Glomerular visceral epithelial cell (primary cell): Measurements from ENCODE around the gene HS6ST3.
"Not testable (repeated sequence)": the region's sequence is repeated elsewhere in the genome, so short reads cannot be mapped to it uniquely, and the experiment has no call there.

Experiments
- DNase-seq: peaks from one replicate; pipeline ENCODE4 v3.0.0-alpha.2; 2016; ENCODE audit errors: extremely low spot score

The HS6ST3 gene

GRCh38 chr13:96428911-96429310 is 339.0 kb downstream of the HS6ST3 start:
- DNase-seq, result no peak

GRCh38 chr13:96431044-96431581 is 341.2 kb downstream of the HS6ST3 start:
- DNase-seq, result no peak

- DNase-seq, result no peak
These were observed 354.8 kb downstream of the HS6ST3 start for GRCh38 chr13:96444676-96445075.

- no peak for DNase-seq
These were observed 360.0 kb downstream of the HS6ST3 start for GRCh38 chr13:96449920-96450319.

GRCh38 chr13:96450326-96451020 is 360.6 kb downstream of the HS6ST3 start:
- no peak for DNase-seq

- DNase-seq, result no peak
These were observed 364.6 kb downstream of the HS6ST3 start for GRCh38 chr13:96454466-96454865.

GRCh38 chr13:96460609-96461008 is 370.7 kb downstream of the HS6ST3 start:
- DNase-seq, result no peak

GRCh38 chr13:96473526-96474180 is 383.7 kb downstream of the HS6ST3 start:
- no peak for DNase-seq

GRCh38 chr13:96474181-96474557 is 384.3 kb downstream of the HS6ST3 start:
- no peak for DNase-seq

- DNase-seq, result no peak
These were observed 385.2 kb downstream of the HS6ST3 start for GRCh38 chr13:96475103-96475502.

GRCh38 chr13:96481482-96481881 is 391.6 kb downstream of the HS6ST3 start:
- DNase-seq, result no peak

- no peak for DNase-seq
These were observed 400.6 kb downstream of the HS6ST3 start for GRCh38 chr13:96490496-96490989.

GRCh38 chr13:96491103-96491502 is 401.2 kb downstream of the HS6ST3 start:
- DNase-seq, result no peak

GRCh38 chr13:96492766-96493165 is 402.9 kb downstream of the HS6ST3 start:
- no peak for DNase-seq

- no peak for DNase-seq
These were observed 409.7 kb downstream of the HS6ST3 start for GRCh38 chr13:96499656-96500055.

GRCh38 chr13:96500953-96501352 is 411.0 kb downstream of the HS6ST3 start:
- DNase-seq, result no peak

GRCh38 chr13:96503481-96503880 is 413.6 kb downstream of the HS6ST3 start:
- DNase-seq, result no peak

GRCh38 chr13:96511587-96511986 is 421.7 kb downstream of the HS6ST3 start:
- DNase-seq, result no peak

- no peak for DNase-seq
These were observed 429.5 kb downstream of the HS6ST3 start for GRCh38 chr13:96519380-96519779.

GRCh38 chr13:96524398-96525020 is 434.6 kb downstream of the HS6ST3 start:
- not testable (repeated sequence) for DNase-seq

GRCh38 chr13:96525715-96526114 is 435.8 kb downstream of the HS6ST3 start:
- no peak for DNase-seq

GRCh38 chr13:96527497-96527896 is 437.6 kb downstream of the HS6ST3 start:
- DNase-seq, result no peak

GRCh38 chr13:96532804-96533203 is 442.9 kb downstream of the HS6ST3 start:
- DNase-seq, result no peak
